HEK293 (cell line): ENCODE data around the gene MUC21.
A peak's percentile ranks its signal among the peaks of the same experiment; 100 is the strongest.

Experiments used
- GFI1B ChIP-seq: fragments of 450-650 bp; formaldehyde crosslinking; IDR thresholded peaks from 2 replicates; pipeline ENCODE4 v1.5.1; 2016; ENCODE audit warnings: missing biosample characterization, missing genetic modification characterization
- MYNN ChIP-seq: fragments of 450-650 bp; formaldehyde crosslinking; IDR thresholded peaks from 2 replicates; pipeline ENCODE4 v1.5.1; 2016; ENCODE audit warnings: missing biosample characterization, missing genetic modification characterization, borderline replicate concordance
- PATZ1 ChIP-seq: fragments of 450-650 bp; formaldehyde crosslinking; IDR thresholded peaks from 2 replicates; pipeline ENCODE4 v1.5.1; 2016; ENCODE audit warnings: missing biosample characterization, missing genetic modification characterization
- PRDM10 ChIP-seq: fragments of 450-650 bp; formaldehyde crosslinking; IDR thresholded peaks from 2 replicates; pipeline ENCODE4 v1.5.1; 2016; ENCODE audit warnings: missing biosample characterization, missing genetic modification characterization
- SCRT2 ChIP-seq: fragments of 450-650 bp; formaldehyde crosslinking; IDR thresholded peaks from 2 replicates; pipeline ENCODE4 v1.5.1; 2016; ENCODE audit warnings: missing biosample characterization, missing genetic modification characterization
- SP7 ChIP-seq: fragments of 450-650 bp; formaldehyde crosslinking; IDR thresholded peaks from 2 replicates; pipeline ENCODE4 v1.5.1; 2016; ENCODE audit warnings: missing biosample characterization, missing genetic modification characterization
- YY1 ChIP-seq: fragments of 450-650 bp; formaldehyde crosslinking; IDR thresholded peaks from 2 replicates; pipeline ENCODE4 v1.5.1; 2018; ENCODE audit warnings: missing biosample characterization, missing genetic modification characterization
- YY2 ChIP-seq: fragments of 450-650 bp; formaldehyde crosslinking; IDR thresholded peaks from 2 replicates; pipeline ENCODE4 v1.5.1; 2016; ENCODE audit warnings: missing biosample characterization, missing genetic modification characterization
- ZBTB17 ChIP-seq: fragments of 450-650 bp; formaldehyde crosslinking; IDR thresholded peaks from 2 replicates; pipeline ENCODE4 v1.5.1; 2016; ENCODE audit warnings: missing biosample characterization, missing genetic modification characterization
- ZEB2 ChIP-seq: fragments of 450-650 bp; formaldehyde crosslinking; IDR thresholded peaks from 2 replicates; pipeline ENCODE4 v1.5.1; 2016; ENCODE audit warnings: missing biosample characterization, missing genetic modification characterization
- ZNF121 ChIP-seq: fragments of 450-650 bp; formaldehyde crosslinking; IDR thresholded peaks from 2 replicates; pipeline ENCODE4 v1.5.1; 2016; ENCODE audit warnings: missing biosample characterization, missing genetic modification characterization
- ZNF133 ChIP-seq: fragments of 450-650 bp; formaldehyde crosslinking; IDR thresholded peaks from 2 replicates; pipeline ENCODE4 v1.5.1; 2016; ENCODE audit warnings: missing biosample characterization, missing genetic modification characterization
- ZNF146 ChIP-seq: fragments of 450-650 bp; formaldehyde crosslinking; IDR thresholded peaks from 2 replicates; pipeline ENCODE4 v1.5.1; 2016; ENCODE audit warnings: missing biosample characterization, missing genetic modification characterization
- ZNF266 ChIP-seq: fragments of 450-650 bp; formaldehyde crosslinking; IDR thresholded peaks from 2 replicates; pipeline ENCODE4 v1.5.1; 2016; ENCODE audit warnings: missing biosample characterization, missing genetic modification characterization, low read depth
- ZNF341 ChIP-seq: fragments of 450-650 bp; formaldehyde crosslinking; IDR thresholded peaks from 2 replicates; pipeline ENCODE4; 2016; ENCODE audit warnings: low read depth, missing biosample characterization, missing genetic modification characterization
- ZNF416 ChIP-seq: fragments of 450-650 bp; formaldehyde crosslinking; IDR thresholded peaks from 2 replicates; pipeline ENCODE4 v1.5.1; 2016; ENCODE audit warnings: missing biosample characterization, missing genetic modification characterization
- ZNF433 ChIP-seq: fragments of 450-650 bp; formaldehyde crosslinking; IDR thresholded peaks from 2 replicates; pipeline ENCODE4 v1.5.1; 2016; ENCODE audit warnings: missing biosample characterization, missing genetic modification characterization, low read depth
- ZNF488 ChIP-seq: fragments of 450-650 bp; formaldehyde crosslinking; IDR thresholded peaks from 2 replicates; pipeline ENCODE4 v1.5.1; 2016; ENCODE audit warnings: missing biosample characterization, missing genetic modification characterization
- ZNF510 ChIP-seq: fragments of 450-650 bp; formaldehyde crosslinking; IDR thresholded peaks from 2 replicates; pipeline ENCODE4 v1.5.1; 2018; ENCODE audit warnings: mild to moderate bottlenecking, missing genetic modification characterization, missing biosample characterization; ENCODE audit not compliant: insufficient replicate concordance
- ZNF514 ChIP-seq: fragments of 450-650 bp; formaldehyde crosslinking; IDR thresholded peaks from 2 replicates; pipeline ENCODE4 v1.5.1; 2016; ENCODE audit warnings: missing biosample characterization, missing genetic modification characterization
- ZNF555 ChIP-seq: fragments of 450-650 bp; formaldehyde crosslinking; conservative IDR thresholded peaks from 2 replicates; pipeline ENCODE4 v1.5.1; 2017; ENCODE audit warnings: missing biosample characterization, mild to moderate bottlenecking, missing genetic modification characterization, inconsistent platforms
- ZNF677 ChIP-seq: fragments of 450-650 bp; IDR thresholded peaks from 2 replicates; pipeline ENCODE4 v1.5.0; 2018; ENCODE audit warnings: missing biosample characterization, mild to moderate bottlenecking, missing genetic modification characterization, moderate library complexity
- ZNF777 ChIP-seq: fragments of 450-650 bp; formaldehyde crosslinking; IDR thresholded peaks from 2 replicates; pipeline ENCODE4 v1.5.1; 2017; ENCODE audit warnings: missing biosample characterization, missing genetic modification characterization, borderline replicate concordance
- TF ChIP-seq, protein P1 (sequence below): fragments of 450-650 bp; formaldehyde crosslinking; IDR thresholded peaks from 2 replicates; pipeline ENCODE4 v1.5.1; 2016; ENCODE audit warnings: missing biosample characterization, missing genetic modification characterization
- TF ChIP-seq, protein P2 (sequence below): IDR thresholded peaks from 2 replicates; pipeline ENCODE4 v1.6.1; 2011; ENCODE audit warnings: mild to moderate bottlenecking, low read depth, low read length, borderline replicate concordance
- TF ChIP-seq, protein P3 (sequence below): fragments of 450-650 bp; formaldehyde crosslinking; IDR thresholded peaks from 2 replicates; pipeline ENCODE4; 2016; ENCODE audit warnings: missing biosample characterization, missing genetic modification characterization

MUC21 gene

DNA sequence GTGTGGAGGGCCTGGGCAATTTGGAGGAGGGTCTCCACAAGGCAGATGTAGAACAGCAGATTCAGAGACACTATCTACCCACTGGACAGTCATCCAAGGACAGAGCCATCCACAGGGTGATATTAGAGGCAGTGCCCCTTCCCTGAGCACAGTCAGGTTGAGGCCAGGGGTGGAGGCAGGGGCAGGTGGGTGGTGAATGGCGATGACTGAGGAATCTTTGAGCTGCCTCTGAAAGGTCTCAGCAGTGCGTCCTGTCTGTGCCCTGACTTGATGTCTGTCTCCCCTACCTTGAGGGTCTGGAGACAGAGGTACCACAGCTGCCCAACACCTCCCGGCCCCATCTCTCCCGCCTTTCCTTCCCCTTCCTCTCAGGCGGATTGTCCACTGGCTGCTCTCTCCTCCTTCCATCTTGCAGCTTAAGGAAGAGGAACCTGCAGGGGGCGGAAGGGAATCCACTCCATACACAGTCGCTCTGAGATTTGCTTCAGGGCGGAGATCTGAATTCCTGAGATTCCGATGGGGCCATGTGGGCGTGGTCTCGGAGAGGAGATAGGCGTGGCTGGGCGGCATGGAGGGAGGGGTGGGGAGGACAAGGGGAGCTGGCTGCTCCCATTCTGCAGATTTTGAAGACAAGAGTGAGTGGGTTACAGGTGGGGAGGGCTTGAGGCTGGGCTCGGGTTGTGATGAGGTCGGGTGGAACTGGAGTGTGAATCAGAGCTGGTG is 41.0 kb upstream of the MUC21 start (continued):
- no peak for TF ChIP-seq ZNF341 (tag by site-specific recombination)
- no peak for TF ChIP-seq ZNF121 (tag by site-specific recombination)
- TF ChIP-seq ZNF266 = no peak
- TF ChIP-seq ZNF514 = no peak
- peak; percentile 57 for TF ChIP-seq ZEB2
- TF ChIP-seq ZBTB17 = peak; percentile 88
- TF ChIP-seq, protein P1, sequence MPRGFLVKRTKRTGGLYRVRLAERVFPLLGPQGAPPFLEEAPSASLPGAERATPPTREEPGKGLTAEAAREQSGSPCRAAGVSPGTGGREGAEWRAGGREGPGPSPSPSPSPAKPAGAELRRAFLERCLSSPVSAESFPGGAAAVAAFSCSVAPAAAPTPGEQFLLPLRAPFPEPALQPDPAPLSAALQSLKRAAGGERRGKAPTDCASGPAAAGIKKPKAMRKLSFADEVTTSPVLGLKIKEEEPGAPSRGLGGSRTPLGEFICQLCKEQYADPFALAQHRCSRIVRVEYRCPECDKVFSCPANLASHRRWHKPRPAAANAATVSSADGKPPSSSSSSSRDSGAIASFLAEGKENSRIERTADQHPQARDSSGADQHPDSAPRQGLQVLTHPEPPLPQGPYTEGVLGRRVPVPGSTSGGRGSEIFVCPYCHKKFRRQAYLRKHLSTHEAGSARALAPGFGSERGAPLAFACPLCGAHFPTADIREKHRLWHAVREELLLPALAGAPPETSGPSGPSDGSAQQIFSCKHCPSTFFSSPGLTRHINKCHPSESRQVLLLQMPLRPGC (tag by site-specific recombination) = peak; percentile 91
- 0 out of 2 replicates have a peak, but pooled peaks have one; percentile 32 for TF ChIP-seq YY2
- no peak for TF ChIP-seq ZNF416 (tag by site-specific recombination)
- TF ChIP-seq, protein P2, sequence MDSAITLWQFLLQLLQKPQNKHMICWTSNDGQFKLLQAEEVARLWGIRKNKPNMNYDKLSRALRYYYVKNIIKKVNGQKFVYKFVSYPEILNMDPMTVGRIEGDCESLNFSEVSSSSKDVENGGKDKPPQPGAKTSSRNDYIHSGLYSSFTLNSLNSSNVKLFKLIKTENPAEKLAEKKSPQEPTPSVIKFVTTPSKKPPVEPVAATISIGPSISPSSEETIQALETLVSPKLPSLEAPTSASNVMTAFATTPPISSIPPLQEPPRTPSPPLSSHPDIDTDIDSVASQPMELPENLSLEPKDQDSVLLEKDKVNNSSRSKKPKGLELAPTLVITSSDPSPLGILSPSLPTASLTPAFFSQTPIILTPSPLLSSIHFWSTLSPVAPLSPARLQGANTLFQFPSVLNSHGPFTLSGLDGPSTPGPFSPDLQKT = no peak
- peak; percentile 64; the same call in 1 of the 2 replicates for TF ChIP-seq PATZ1
- no peak for TF ChIP-seq ZNF555
- no peak for TF ChIP-seq ZNF677
- no peak for TF ChIP-seq ZNF488 (tag by site-specific recombination)
- TF ChIP-seq, protein P3, sequence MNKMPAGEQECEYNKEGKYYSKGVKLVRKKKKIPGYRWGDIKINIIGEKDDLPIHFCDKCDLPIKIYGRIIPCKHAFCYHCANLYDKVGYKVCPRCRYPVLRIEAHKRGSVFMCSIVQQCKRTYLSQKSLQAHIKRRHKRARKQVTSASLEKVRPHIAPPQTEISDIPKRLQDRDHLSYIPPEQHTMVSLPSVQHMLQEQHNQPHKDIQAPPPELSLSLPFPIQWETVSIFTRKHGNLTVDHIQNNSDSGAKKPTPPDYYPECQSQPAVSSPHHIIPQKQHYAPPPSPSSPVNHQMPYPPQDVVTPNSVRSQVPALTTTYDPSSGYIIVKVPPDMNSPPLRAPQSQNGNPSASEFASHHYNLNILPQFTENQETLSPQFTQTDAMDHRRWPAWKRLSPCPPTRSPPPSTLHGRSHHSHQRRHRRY (tag by site-specific recombination) = no peak
- TF ChIP-seq ZNF146 (tag by site-specific recombination) = no peak
- TF ChIP-seq ZNF433 (tag by site-specific recombination) = no peak
- peak; percentile 58; the same call in 1 of the 2 replicates for TF ChIP-seq GFI1B (tag by site-specific recombination)
- no peak for TF ChIP-seq ZNF777
- no peak for TF ChIP-seq PRDM10 (tag by site-specific recombination)
- TF ChIP-seq SCRT2 = peak; percentile 95
- TF ChIP-seq ZNF133 (tag by site-specific recombination) = no peak
- no peak for TF ChIP-seq MYNN (tag by site-specific recombination)
- TF ChIP-seq SP7 (tag by site-specific recombination) = no peak
- TF ChIP-seq ZNF510 = no peak
- no peak for TF ChIP-seq YY1 (tag by site-specific recombination)
